ENCODE measurements around the gene BLCAP.

The BLCAP gene

GRCh38 chr20:37529214-37529967, 1.7 kb upstream of the BLCAP start:
- DNase-seq = no peak

GRCh38 chr20:37528446-37529213, 954 bp upstream of the BLCAP start:
- no peak for DNase-seq

- DNase-seq = peak; percentile 61
These were observed 638 bp downstream of the BLCAP start for GRCh38 chr20:37526839-37527637.

GRCh38 chr20:37526238-37526838, 1.3 kb downstream of the BLCAP start:
- DNase-seq = peak; percentile 66

GRCh38 chr20:37525810-37526209, 1.9 kb downstream of the BLCAP start:
- DNase-seq = no peak

GRCh38 chr20:37524859-37525708, 2.6 kb downstream of the BLCAP start:
- no peak for DNase-seq

- DNase-seq = no peak
These were observed 3.6 kb downstream of the BLCAP start for GRCh38 chr20:37523911-37524700.

- DNase-seq = no peak
These were observed 4.7 kb downstream of the BLCAP start for GRCh38 chr20:37523012-37523391.

GRCh38 chr20:37522260-37523011, 5.2 kb downstream of the BLCAP start:
- DNase-seq = peak; percentile 80

- DNase-seq = peak; percentile 90
These were observed 6.5 kb downstream of the BLCAP start, which contains the start of gene NNAT for GRCh38 chr20:37521061-37521771. TSS of gene NNAT (plus strand) at chr20:37521250. CDS start at chr20:37521332, 82 bp downstream.

- peak; percentile 58 for DNase-seq
These were observed 7.2 kb downstream of the BLCAP start for GRCh38 chr20:37520419-37520955.

GRCh38 chr20:37519508-37520418, 7.9 kb downstream of the BLCAP start:
- peak; percentile 41 for DNase-seq

GRCh38 chr20:37518606-37519507, 8.8 kb downstream of the BLCAP start:
- DNase-seq = no peak

- DNase-seq = no peak
These were observed 9.6 kb downstream of the BLCAP start for GRCh38 chr20:37518059-37518458.

- DNase-seq = peak; percentile 65
These were observed 10.6 kb downstream of the BLCAP start for GRCh38 chr20:37516811-37517750.

- no peak for DNase-seq
These were observed 11.8 kb downstream of the BLCAP start for GRCh38 chr20:37515876-37516275.
